Activated CD4-positive, alpha-beta T cell treated with anti-CD3 and anti-CD28 coated beads, Interleukin-10, Interleukin-2, amounts not matched to agents 100 ng/mL and 50 ng/mL, durations not matched to agents 16 hours and 8 hours (primary cell): Measurements from ENCODE around the gene RGS6.

Source experiments
- DNase-seq: peaks from one replicate; pipeline ENCODE4 v3.0.0-alpha.2; 2020

RGS6 gene

DNA sequence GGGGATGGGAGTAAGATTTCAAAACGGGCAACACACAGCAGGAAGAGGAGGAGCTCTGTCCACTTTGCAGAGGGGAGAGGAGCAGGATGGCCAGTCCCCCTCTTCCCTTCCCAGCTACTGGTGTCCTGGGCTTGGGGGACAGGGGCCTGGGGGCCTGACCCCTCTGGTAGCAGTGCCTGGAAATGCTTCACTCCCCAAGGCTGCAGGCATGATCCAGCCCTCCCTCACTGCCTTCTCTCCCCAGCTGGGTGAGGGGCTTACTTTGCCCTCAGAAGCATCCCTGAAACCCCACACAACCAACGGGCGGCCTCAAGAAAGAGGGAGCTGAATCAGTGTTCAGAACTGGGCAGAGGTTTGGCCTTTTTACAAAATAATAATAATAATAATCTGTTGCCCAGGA lies 682.1 kb downstream of the RGS6 start:
- DNase-seq, result no peak

DNA sequence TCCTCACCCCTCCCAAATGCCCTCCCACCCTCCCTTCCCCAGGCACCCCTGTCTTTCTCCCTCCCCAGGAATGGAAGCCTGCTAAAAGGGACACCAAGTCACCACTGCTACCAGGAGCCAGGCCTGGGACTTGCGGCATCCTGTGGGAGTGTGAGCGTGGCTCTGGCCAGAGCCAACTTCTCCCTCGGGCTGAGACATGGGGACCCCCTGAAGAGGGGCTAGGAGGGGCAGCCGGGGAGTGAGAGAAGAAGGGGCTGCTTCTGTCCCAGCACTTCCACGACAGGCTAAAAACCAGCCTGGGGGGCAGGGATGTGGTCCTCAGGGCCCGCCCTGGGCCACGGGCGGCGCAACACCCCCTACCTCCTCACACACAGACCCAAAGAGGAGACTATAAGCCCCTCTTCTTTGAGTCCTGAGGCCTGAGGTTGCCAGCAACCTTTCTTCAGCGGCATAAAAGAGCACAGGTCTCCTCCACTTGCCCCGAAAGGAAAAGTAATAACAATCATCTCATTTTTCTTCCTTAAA lies 682.7 kb downstream of the RGS6 start:
- no peak for DNase-seq

DNA sequence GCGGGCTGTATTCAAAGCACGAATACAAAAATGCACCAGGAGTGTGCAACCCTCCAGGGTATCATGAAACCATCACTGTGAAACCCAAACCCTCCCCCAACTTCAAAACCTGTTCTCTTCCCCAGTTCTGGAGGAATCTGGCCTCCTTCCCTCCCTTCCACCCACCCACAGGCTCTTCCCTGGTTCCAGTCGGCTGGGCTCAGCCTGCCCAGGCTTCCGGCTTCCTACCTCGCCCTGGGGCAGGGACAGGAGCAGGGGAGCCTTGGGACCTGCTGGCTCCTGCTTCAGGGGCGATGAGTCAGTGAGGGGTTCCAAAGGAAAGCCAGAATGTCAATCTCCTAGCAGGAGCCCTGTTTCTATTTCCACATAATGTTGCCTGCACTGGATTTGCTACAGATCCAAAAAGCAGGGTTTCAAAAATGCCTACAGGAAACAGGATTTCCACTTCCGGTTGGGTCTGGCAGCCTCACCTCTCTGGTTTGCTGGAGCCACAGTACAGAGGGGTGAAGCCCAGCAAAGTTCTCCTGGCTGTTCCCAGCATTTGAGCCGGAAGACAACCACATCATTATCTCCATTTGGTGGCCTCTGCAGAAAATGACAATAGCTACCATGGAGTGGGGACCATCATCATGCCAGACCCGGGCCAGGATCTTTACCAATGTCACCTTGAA lies 683.4 kb downstream of the RGS6 start:
- no peak for DNase-seq
